ENCODE data around the gene TSKU.

The TSKU gene

DNA sequence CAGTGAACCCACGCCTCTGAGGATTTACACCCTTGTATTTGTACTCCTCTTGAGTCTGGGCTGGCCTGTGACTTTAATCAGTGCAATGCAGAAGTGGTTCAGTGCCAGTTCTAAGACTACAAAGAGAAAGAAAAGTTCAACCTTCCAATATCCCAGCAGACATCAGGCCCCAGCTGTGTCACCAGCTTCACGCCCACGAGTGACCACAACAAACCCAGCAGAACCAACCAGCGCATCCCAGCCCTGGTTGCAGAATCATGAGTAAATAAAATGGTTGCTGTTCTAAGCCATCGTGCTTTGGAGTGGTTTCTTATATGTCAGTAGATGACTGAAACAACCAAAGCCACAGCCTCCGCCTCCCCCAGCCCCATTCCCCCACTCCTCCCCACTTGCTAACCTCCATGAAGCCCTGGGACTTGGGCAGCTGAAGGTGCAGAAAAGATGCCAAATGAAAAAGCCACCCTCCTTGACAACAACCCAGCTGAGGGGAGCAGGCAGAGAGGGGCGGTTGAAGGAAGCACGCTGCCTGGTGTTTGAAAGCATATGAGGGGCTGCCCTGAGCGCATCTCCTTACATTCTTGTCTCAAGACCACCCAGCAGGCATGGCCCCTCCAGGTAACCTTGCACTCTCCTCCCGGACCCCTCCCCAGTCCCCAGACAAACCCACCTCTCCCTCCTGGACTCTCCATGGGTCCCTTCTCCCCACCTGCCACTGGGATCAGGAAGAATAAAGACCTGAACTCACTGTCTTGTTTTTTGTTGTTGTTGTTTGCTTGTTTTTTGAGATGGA, 20.9 kb downstream of the TSKU start:
- Histone ChIP-seq H3K79me2 (ENCODE audit: insufficient read depth, low read length) (no peaks in the 10 kb centered on the region), H3K27ac (ENCODE audit: low read length) (no peak overlapping the region), H3K4me1 (ENCODE audit: insufficient read depth, low read length) (peaks cover 10% of the 10 kb centered on the region; the same call in 1 of the 2 replicates), H3K4me2 (ENCODE audit: insufficient read depth, low read length) (no peak overlapping the region), H3K9me3 (ENCODE audit: insufficient read depth, low read length, severe bottlenecking) (no peaks in the 10 kb centered on the region), H2AFZ (ENCODE audit: low read depth, low read length) (no peak overlapping the region), H3K9ac (ENCODE audit: low read depth, low read length) (no peak overlapping the region), H3K4me3 (ENCODE audit: low read depth in 1 of 2, low read length in 2 of 2) (no peak overlapping the region), H3K27me3 (ENCODE audit: insufficient read depth, low read length, poor library complexity) (no peaks in the 10 kb centered on the region), H4K20me1 (ENCODE audit: insufficient read depth, low read length) (peaks cover 10% of the 10 kb centered on the region), H3K36me3 (ENCODE audit: insufficient read depth, low read length) (no peaks in the 10 kb centered on the region)
- TF ChIP-seq EZH2 (IDR thresholded peaks at IDR 0.05; ENCODE audit: borderline replicate concordance, low read depth, low read length, severe bottlenecking): no peak
- TF ChIP-seq, protein P1, sequence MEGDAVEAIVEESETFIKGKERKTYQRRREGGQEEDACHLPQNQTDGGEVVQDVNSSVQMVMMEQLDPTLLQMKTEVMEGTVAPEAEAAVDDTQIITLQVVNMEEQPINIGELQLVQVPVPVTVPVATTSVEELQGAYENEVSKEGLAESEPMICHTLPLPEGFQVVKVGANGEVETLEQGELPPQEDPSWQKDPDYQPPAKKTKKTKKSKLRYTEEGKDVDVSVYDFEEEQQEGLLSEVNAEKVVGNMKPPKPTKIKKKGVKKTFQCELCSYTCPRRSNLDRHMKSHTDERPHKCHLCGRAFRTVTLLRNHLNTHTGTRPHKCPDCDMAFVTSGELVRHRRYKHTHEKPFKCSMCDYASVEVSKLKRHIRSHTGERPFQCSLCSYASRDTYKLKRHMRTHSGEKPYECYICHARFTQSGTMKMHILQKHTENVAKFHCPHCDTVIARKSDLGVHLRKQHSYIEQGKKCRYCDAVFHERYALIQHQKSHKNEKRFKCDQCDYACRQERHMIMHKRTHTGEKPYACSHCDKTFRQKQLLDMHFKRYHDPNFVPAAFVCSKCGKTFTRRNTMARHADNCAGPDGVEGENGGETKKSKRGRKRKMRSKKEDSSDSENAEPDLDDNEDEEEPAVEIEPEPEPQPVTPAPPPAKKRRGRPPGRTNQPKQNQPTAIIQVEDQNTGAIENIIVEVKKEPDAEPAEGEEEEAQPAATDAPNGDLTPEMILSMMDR (IDR thresholded peaks at IDR 0.05; ENCODE audit: borderline replicate concordance, extremely low read depth, low read length, poor library complexity, severe bottlenecking): no peak
- peak; percentile 57 for DNase-seq
- peak; percentile 62 for ATAC-seq (ENCODE audit: insufficient read depth, low read depth)

DNA sequence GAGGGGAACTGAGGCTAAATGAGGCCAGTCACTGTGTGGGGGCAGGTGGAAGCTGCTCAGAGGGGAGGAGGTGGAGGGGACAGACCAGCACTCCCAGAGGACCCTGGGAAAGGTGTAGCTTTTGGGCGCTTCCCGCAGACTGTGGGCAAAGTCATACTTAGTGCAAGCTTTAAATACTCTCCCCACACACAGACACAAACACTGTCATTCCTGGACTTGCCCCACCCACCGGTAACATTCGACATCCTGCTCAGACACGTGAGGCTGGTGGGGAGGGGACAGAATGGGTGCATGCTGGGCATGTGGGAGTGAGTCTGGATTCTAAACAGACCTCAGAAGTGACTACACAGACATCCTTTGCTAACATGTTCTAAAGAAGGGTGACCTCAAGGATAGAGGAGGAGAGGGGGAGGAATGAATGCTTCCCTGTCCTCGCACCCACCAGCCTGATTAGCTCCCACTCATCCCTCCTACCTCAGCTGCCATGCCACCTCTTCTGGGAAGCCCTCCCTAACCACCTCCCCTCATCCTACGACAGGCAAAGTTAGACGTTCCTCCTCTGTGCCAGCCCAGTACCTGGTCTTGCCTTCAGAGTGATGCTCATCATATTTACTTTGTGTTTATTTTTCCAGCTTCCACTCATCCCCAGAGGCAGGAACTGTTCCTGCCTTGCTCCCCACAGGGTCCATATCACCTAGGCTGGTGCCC, 22.2 kb downstream of the TSKU start:
- Histone ChIP-seq H3K79me2 (ENCODE audit: insufficient read depth, low read length) (no peaks in the 10 kb centered on the region), H3K9me3 (ENCODE audit: insufficient read depth, low read length, severe bottlenecking) (no peaks in the 10 kb centered on the region), H3K4me1 (ENCODE audit: insufficient read depth, low read length) (0 out of 2 replicates have a peak, but pooled peaks cover 4% of the 10 kb centered on the region), H3K27ac (ENCODE audit: low read length) (no peak overlapping the region), H3K4me2 (ENCODE audit: insufficient read depth, low read length) (no peak overlapping the region), H3K4me3 (ENCODE audit: low read depth in 1 of 2, low read length in 2 of 2) (no peak overlapping the region), H2AFZ (ENCODE audit: low read depth, low read length) (no peak overlapping the region), H3K36me3 (ENCODE audit: insufficient read depth, low read length) (no peaks in the 10 kb centered on the region), H3K27me3 (ENCODE audit: insufficient read depth, low read length, poor library complexity) (no peaks in the 10 kb centered on the region), H4K20me1 (ENCODE audit: insufficient read depth, low read length) (peaks cover 6% of the 10 kb centered on the region; the same call in 1 of the 2 replicates), H3K9ac (ENCODE audit: low read depth, low read length) (no peak overlapping the region)
- DNase-seq: peak; percentile 10
- no peak for TF ChIP-seq EZH2 (IDR thresholded peaks at IDR 0.05; ENCODE audit: borderline replicate concordance, low read depth, low read length, severe bottlenecking)
- TF ChIP-seq, protein P1 (IDR thresholded peaks at IDR 0.05; ENCODE audit: borderline replicate concordance, extremely low read depth, low read length, poor library complexity, severe bottlenecking): no peak
- no peak for ATAC-seq (ENCODE audit: insufficient read depth, low read depth)

DNA sequence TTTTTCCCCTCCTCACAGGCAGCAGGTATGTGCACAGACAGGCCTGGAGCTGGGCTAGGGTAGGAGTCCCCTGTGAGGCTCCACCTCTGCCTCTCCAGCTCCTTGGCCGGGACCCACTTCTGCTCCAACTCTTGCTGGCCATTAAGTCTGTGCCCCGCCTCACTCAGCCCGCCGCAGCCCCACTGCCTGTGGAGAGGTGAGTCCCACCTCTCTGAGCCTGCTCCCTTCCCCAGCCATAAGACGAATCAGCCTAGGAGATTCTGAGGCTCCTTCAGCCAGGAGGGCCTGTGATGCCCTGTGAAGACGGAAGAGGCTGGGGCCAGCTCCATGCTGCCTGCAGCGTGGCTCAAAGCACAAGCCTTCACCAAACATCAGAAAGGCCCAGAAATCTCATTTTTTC, 23.0 kb downstream of the TSKU start:
- Histone ChIP-seq H4K20me1 (ENCODE audit: insufficient read depth, low read length) (peaks cover 4% of the 10 kb centered on the region; the same call in 1 of the 2 replicates), H3K4me2 (ENCODE audit: insufficient read depth, low read length) (no peak overlapping the region), H3K27me3 (ENCODE audit: insufficient read depth, low read length, poor library complexity) (no peaks in the 10 kb centered on the region), H3K79me2 (ENCODE audit: insufficient read depth, low read length) (no peaks in the 10 kb centered on the region), H3K36me3 (ENCODE audit: insufficient read depth, low read length) (no peaks in the 10 kb centered on the region), H3K9me3 (ENCODE audit: insufficient read depth, low read length, severe bottlenecking) (no peaks in the 10 kb centered on the region), H2AFZ (ENCODE audit: low read depth, low read length) (no peak overlapping the region), H3K27ac (ENCODE audit: low read length) (no peak overlapping the region), H3K4me3 (ENCODE audit: low read depth in 1 of 2, low read length in 2 of 2) (no peak overlapping the region), H3K9ac (ENCODE audit: low read depth, low read length) (no peak overlapping the region), H3K4me1 (ENCODE audit: insufficient read depth, low read length) (0 out of 2 replicates have a peak, but pooled peaks cover 4% of the 10 kb centered on the region)
- TF ChIP-seq, protein P1 (IDR thresholded peaks at IDR 0.05; ENCODE audit: borderline replicate concordance, extremely low read depth, low read length, poor library complexity, severe bottlenecking): no peak
- no peak for TF ChIP-seq EZH2 (IDR thresholded peaks at IDR 0.05; ENCODE audit: borderline replicate concordance, low read depth, low read length, severe bottlenecking)
- ATAC-seq (ENCODE audit: insufficient read depth, low read depth) (no peak), DNase-seq (no peak)
